Trophoblast cell (in vitro differentiated cells and primary cell): ENCODE data around the gene ARMC5.
A peak's percentile ranks its signal among the peaks of the same experiment; 100 is the strongest.

Experiments used
- DNase-seq, 2 donors: peaks; one replicate each; pipeline ENCODE4 v3.0.0-alpha.2; 2016
- H2AFZ ChIP-seq: 2 replicates; pipeline ENCODE4 v1.6.1; 2013; ENCODE audit warnings: low read length, moderate library complexity, mild to moderate bottlenecking; ENCODE audit not compliant: insufficient read depth, poor library complexity
- H2AK5ac ChIP-seq: 2 replicates; pipeline ENCODE4 v1.6.1; 2013; ENCODE audit warnings: mild to moderate bottlenecking, low read length
- H2BK120ac ChIP-seq: 2 replicates; pipeline ENCODE4 v1.6.1; 2013; ENCODE audit warnings: low read length, mild to moderate bottlenecking, moderate library complexity; ENCODE audit not compliant: insufficient read depth, poor library complexity
- H2BK12ac ChIP-seq: 2 replicates; pipeline ENCODE4 v1.6.1; 2013; ENCODE audit warnings: mild to moderate bottlenecking, low read length, moderate library complexity
- H2BK5ac ChIP-seq: 2 replicates; pipeline ENCODE4 v1.6.1; 2013; ENCODE audit warnings: low read length, low read depth, moderate library complexity, mild to moderate bottlenecking; ENCODE audit not compliant: poor library complexity
- H3K14ac ChIP-seq: 2 replicates; pipeline ENCODE4 v1.6.1; 2013; ENCODE audit warnings: mild to moderate bottlenecking, low read length
- H3K18ac ChIP-seq: 2 replicates; pipeline ENCODE4 v1.6.1; 2013; ENCODE audit warnings: mild to moderate bottlenecking, low read length
- H3K23ac ChIP-seq: 2 replicates; pipeline ENCODE4 v1.6.1; 2013; ENCODE audit warnings: low read length
- H3K27ac ChIP-seq: 2 replicates; pipeline ENCODE4 v1.5.1; 2013; ENCODE audit warnings: low read depth, mild to moderate bottlenecking, inconsistent platforms, low read length, moderate library complexity
- H3K27me3 ChIP-seq: 2 replicates; pipeline ENCODE4 v1.6.1; 2013; ENCODE audit warnings: inconsistent platforms, mild to moderate bottlenecking, low read length, moderate library complexity; ENCODE audit not compliant: insufficient read depth
- H3K36me3 ChIP-seq, 2 experiments: 1 replicate in 1 of 2; 2 replicates in 1 of 2; pipeline ENCODE4 v1.6.1; 2013; ENCODE audit warnings: low read length in 2 of 2, mild to moderate bottlenecking in 2 of 2, moderate library complexity in 1 of 2; ENCODE audit not compliant: insufficient read depth in 2 of 2, control insufficient read depth in 1 of 2
- H3K4ac ChIP-seq: 2 replicates; pipeline ENCODE4 v1.6.1; 2013; ENCODE audit warnings: low read depth, mild to moderate bottlenecking, low read length, moderate library complexity
- H3K4me1 ChIP-seq, 2 experiments: 1 replicate in 1 of 2; 2 replicates in 1 of 2; pipeline ENCODE4 v1.6.1; 2013; ENCODE audit warnings: low read length in 2 of 2, mild to moderate bottlenecking in 2 of 2, moderate library complexity in 1 of 2; ENCODE audit not compliant: insufficient read depth in 2 of 2, control insufficient read depth in 1 of 2
- H3K4me2 ChIP-seq: 2 replicates; pipeline ENCODE4 v1.6.1; 2013; ENCODE audit warnings: inconsistent platforms, mild to moderate bottlenecking, low read length, moderate library complexity
- H3K4me3 ChIP-seq: 2 replicates; pipeline ENCODE4 v1.5.1; 2013; ENCODE audit warnings: mild to moderate bottlenecking, low read depth, low read length, inconsistent platforms
- H3K79me1 ChIP-seq: one replicate; pipeline ENCODE4 v1.6.1; 2013; ENCODE audit warnings: low read length
- H3K79me2 ChIP-seq: 2 replicates; pipeline ENCODE4 v1.6.1; 2013; ENCODE audit warnings: low read length, mild to moderate bottlenecking; ENCODE audit not compliant: control insufficient read depth, insufficient read depth, poor library complexity
- H3K9ac ChIP-seq: 2 replicates; pipeline ENCODE4 v1.6.1; 2013; ENCODE audit warnings: mild to moderate bottlenecking, low read length
- H3K9me3 ChIP-seq: 2 replicates; pipeline ENCODE4 v1.6.1; 2013; ENCODE audit warnings: low read depth, mild to moderate bottlenecking, control low read depth, inconsistent platforms, low read length; ENCODE audit not compliant: insufficient read depth
- H4K12ac ChIP-seq: 2 replicates; pipeline ENCODE4 v1.6.1; 2013; ENCODE audit warnings: low read depth, mild to moderate bottlenecking, low read length, moderate library complexity
- H4K8ac ChIP-seq: 2 replicates; pipeline ENCODE4 v1.6.1; 2013; ENCODE audit warnings: low read depth, mild to moderate bottlenecking, low read length, moderate library complexity
- H4K91ac ChIP-seq: one replicate; pipeline ENCODE4 v1.6.1; 2013; ENCODE audit warnings: low read depth, mild to moderate bottlenecking, low read length, moderate library complexity
- WGBS: extraction: QIAGEN DNeasy Blood & Tissue Kit; methylation state at CpG from one replicate; pipeline ENCODE4 v1.1.7; 2013; ENCODE audit warnings: missing lambda C conversion rate; ENCODE audit not compliant: insufficient read length, insufficient coverage; ENCODE audit errors: extremely low coverage; 5-methylcytosine and 5-hydroxymethylcytosine counted together

Gene ARMC5

DNA sequence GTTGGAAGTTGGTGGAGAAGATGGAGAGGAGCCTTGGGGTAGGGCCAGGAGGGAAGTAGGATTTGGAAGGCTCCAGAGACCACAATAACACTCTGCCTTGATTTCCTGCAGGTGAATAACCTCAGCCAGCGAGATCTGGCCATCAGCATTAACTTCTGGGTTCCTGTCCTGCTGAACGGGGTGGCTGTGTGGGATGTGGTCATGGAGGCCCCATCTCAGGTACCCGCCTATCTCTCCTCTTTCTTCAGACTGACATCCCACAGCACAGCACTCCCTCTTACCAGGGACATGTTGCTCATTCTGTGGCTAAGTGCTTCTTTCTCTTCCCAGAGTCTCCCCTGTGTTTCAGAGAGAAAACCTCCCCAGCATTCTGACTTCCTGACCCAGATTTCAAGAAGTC lies 36.1 kb upstream of the ARMC5 start:
- Histone ChIP-seq H3K4ac (no peak overlapping the region), H3K9me3 (peaks cover 6% of the 10 kb centered on the region), H4K12ac (no peak overlapping the region), H3K36me3 (no peaks in the 10 kb centered on the region), H3K23ac (no peak overlapping the region), H3K27me3 (no peaks in the 10 kb centered on the region), H4K8ac (no peak overlapping the region), H2AFZ (no peak overlapping the region), H3K27ac (no peak overlapping the region), H3K18ac (no peak overlapping the region), H3K79me2 (no peaks in the 10 kb centered on the region), H2BK5ac (no peak overlapping the region), H3K4me1 (no peaks in the 10 kb centered on the region), H4K91ac (no peak overlapping the region), H2AK5ac (no peak overlapping the region), H2BK120ac (no peak overlapping the region), H3K9ac (no peak overlapping the region), H3K79me1 (no peaks in the 10 kb centered on the region), H3K14ac (no peak overlapping the region), H3K4me2 (no peak overlapping the region), H3K4me3 (no peak overlapping the region), H2BK12ac (no peak overlapping the region)
- DNase-seq: no peak
- no CpG with 5 or more reads among the region's 3 CpGs for WGBS

DNA sequence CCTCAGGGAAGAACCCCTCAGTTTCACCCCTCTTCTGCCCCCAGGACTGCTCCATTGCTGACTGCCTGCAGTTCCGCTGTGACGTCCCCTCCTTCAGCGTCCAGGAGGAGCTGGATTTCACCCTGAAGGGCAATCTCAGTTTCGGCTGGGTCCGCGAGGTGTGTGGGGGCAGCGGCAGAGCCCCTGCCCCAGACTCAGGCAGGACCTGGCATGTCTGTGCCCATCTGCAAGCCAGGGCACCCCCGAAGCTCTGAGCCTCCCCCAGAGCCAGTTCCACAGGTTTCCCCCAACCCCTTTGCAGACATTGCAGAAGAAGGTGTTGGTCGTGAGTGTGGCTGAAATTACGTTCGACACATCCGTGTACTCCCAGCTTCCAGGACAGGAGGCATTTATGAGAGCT lies 35.5 kb upstream of the ARMC5 start:
- H3K23ac ChIP-seq: no peak overlapping the region
- no peak overlapping the region for H3K18ac ChIP-seq
- no peak overlapping the region for H2AFZ ChIP-seq
- H4K12ac ChIP-seq: no peak overlapping the region
- H2BK120ac ChIP-seq: no peak overlapping the region
- no peaks in the 10 kb centered on the region for H3K79me1 ChIP-seq
- H3K4me1 ChIP-seq: no peaks in the 10 kb centered on the region
- no peak overlapping the region for H2AK5ac ChIP-seq
- no peak overlapping the region for H4K8ac ChIP-seq
- no peaks in the 10 kb centered on the region for H3K27me3 ChIP-seq
- H3K4ac ChIP-seq: no peak overlapping the region
- no peak overlapping the region for H3K4me2 ChIP-seq
- no peak overlapping the region for H3K4me3 ChIP-seq
- no peak overlapping the region for H2BK5ac ChIP-seq
- DNase-seq: no peak
- H3K27ac ChIP-seq: no peak overlapping the region
- no peak overlapping the region for H2BK12ac ChIP-seq
- H3K36me3 ChIP-seq: no peaks in the 10 kb centered on the region
- H4K91ac ChIP-seq: no peak overlapping the region
- no peaks in the 10 kb centered on the region for H3K79me2 ChIP-seq
- H3K9ac ChIP-seq: no peak overlapping the region
- WGBS: no CpG with 5 or more reads among the region's 12 CpGs
- H3K9me3 ChIP-seq: peaks cover 6% of the 10 kb centered on the region
- H3K14ac ChIP-seq: no peak overlapping the region

DNA sequence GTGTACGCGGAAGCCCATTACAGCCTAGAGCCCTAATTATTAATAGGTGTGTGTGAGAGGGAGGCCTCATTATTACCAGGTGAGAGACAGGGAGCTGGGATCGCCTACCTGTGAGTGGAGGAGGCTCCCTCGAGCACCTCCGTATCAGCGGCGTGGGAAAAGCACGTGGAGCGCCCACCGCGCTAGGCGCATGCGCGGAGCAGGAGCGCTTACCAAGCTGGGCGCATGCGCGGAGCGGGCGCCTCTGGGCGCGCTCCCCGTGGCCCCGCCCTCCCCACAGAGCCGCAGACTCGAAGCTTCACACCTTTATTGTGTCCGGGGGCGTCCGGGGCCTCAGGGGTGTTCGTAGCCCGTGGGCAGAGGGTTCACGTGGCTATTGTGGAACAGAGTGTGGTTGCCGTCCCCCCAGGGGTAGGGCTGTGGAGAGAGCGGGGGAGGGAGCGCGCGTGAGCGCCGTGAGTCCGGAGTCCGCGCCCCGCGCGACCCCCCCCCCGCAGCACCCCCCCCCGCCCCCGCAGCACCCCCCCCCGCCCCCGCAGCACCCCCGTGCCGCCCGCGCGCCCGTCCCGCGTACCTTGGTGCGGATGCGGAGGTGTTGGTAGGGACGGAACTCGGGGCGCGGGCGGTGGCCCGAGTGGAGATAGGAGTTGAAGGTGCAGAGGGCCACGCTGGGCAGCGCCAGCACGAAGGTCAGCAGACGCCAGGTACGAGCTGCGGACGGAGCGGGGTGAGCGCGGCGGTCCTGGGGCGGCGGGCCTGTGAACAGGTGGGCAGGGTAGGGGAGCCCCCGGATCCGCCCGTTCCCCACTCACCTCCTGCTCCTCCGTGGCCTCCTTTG lies 31.6 kb upstream of the ARMC5 start:
- Histone ChIP-seq H3K79me2 (no peaks in the 10 kb centered on the region), H2AK5ac (no peak overlapping the region), H3K18ac (no peak overlapping the region), H2AFZ (no peak overlapping the region), H3K36me3 (no peaks in the 10 kb centered on the region), H4K91ac (no peak overlapping the region), H3K23ac (no peak overlapping the region), H2BK5ac (no peak overlapping the region), H2BK120ac (no peak overlapping the region), H3K27me3 (no peaks in the 10 kb centered on the region), H3K9me3 (peaks cover 6% of the 10 kb centered on the region), H4K8ac (no peak overlapping the region), H3K4me2 (no peak overlapping the region), H3K14ac (no peak overlapping the region), H4K12ac (no peak overlapping the region), H3K4me1 (no peaks in the 10 kb centered on the region), H3K79me1 (no peaks in the 10 kb centered on the region), H3K27ac (no peak overlapping the region), H3K4me3 (no peak overlapping the region), H3K9ac (no peak overlapping the region), H3K4ac (no peak overlapping the region), H2BK12ac (no peak overlapping the region)
- peak; percentile 39 to 72 for DNase-seq
- no CpG with 5 or more reads among the region's 83 CpGs for WGBS

DNA sequence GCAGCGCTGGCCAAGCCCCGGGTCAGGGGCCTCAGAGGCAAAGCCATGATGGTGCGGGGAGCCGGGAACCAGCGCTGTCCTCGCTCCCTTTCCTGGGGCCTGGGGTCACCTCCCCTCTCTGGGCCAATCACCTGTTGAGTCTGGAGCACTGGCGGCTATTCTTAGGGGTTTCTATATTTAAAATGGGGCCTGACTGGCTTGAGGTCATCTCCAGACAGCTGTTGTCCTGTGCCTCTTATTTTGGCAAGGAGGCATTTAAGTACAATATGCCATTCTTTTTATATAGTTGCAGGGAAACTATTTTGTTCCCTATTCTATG lies 31.1 kb upstream of the ARMC5 start, which contains the start of gene COX6A2:
TSS of gene COX6A2 (minus strand) at position 82 of the 319 bp plus-strand sequence. CDS start at position 47, 35 bp downstream.
- H4K8ac ChIP-seq: no peak within 1 kb of the TSS

More for the DNA sequence above, 31.1 kb upstream of the ARMC5 start, which contains the start of gene COX6A2:
- no peaks in the 10 kb centered on the region for H3K36me3 ChIP-seq
- no peak within 1 kb of the TSS for H3K18ac ChIP-seq
- no peak within 1 kb of the TSS for H2BK12ac ChIP-seq
- no peaks in the 10 kb centered on the region for H3K79me2 ChIP-seq
- no peak within 1 kb of the TSS for H3K27ac ChIP-seq
- H3K4me3 ChIP-seq: no peak within 1 kb of the TSS
- no peak within 1 kb of the TSS for H3K14ac ChIP-seq
- no peaks in the 10 kb centered on the region for H3K27me3 ChIP-seq
- H3K79me1 ChIP-seq: no peaks in the 10 kb centered on the region
- no peak within 1 kb of the TSS for H2AK5ac ChIP-seq
- no peak within 1 kb of the TSS for H2AFZ ChIP-seq
- H3K23ac ChIP-seq: no peak within 1 kb of the TSS
- no peak for DNase-seq
- no CpG with 5 or more reads among the region's 7 CpGs for WGBS
- H3K4me2 ChIP-seq: no peak within 1 kb of the TSS
- no peak within 1 kb of the TSS for H3K4ac ChIP-seq
- no peaks in the 10 kb centered on the region for H3K4me1 ChIP-seq
- no peak within 1 kb of the TSS for H4K12ac ChIP-seq
- no peak within 1 kb of the TSS for H2BK5ac ChIP-seq
- no peak within 1 kb of the TSS for H3K9ac ChIP-seq
- H2BK120ac ChIP-seq: no peak within 1 kb of the TSS
- no peak within 1 kb of the TSS for H4K91ac ChIP-seq
- peaks cover 6% of the 10 kb centered on the region for H3K9me3 ChIP-seq
